Endothelial cell of umbilical vein (primary cell): ENCODE results near the gene CIB4.

Source experiments
- CTCF ChIP-seq, 2 donors: IDR thresholded peaks; 1 replicate in 1 of 2; 2 replicates in 1 of 2; pipeline ENCODE4 v1.5.1; 2011; ENCODE audit warnings: low read length in 2 of 2, mild to moderate bottlenecking in 2 of 2, moderate library complexity in 2 of 2, control low read depth in 1 of 2, inconsistent platforms in 1 of 2, low read depth in 1 of 2; ENCODE audit not compliant: insufficient read depth in 1 of 2; ENCODE audit errors: extremely low read depth in 1 of 2
- MAX ChIP-seq: IDR thresholded peaks from 2 replicates; pipeline ENCODE4 v1.6.1; 2011; ENCODE audit not compliant: insufficient read depth, insufficient read length
- POLR2A ChIP-seq: IDR thresholded peaks from 2 replicates; pipeline ENCODE4 v1.6.1; 2012; ENCODE audit warnings: low read depth, mild to moderate bottlenecking, control low read depth, low read length

GRCh38 chr2:26640331-26640745, 828 bp downstream of the CIB4 start:
- TF ChIP-seq CTCF (IDR thresholded peaks at IDR 0.05; ENCODE audit: extremely low read depth in 1 of 2, insufficient read depth in 1 of 2, low read depth in 1 of 2, low read length in 2 of 2) (no peak), POLR2A (no peak), MAX (no peak)
